Measurements from ENCODE around the gene EXTL2. TPM values are rescaled to one million over a fixed set of nuclear protein-coding genes. Genes with fewer than 3 reads are reported as not detected.

Gene EXTL2
- total RNA-seq, 2 donors from 2014 or later: 4.8 to 7.2 TPM

DNA sequence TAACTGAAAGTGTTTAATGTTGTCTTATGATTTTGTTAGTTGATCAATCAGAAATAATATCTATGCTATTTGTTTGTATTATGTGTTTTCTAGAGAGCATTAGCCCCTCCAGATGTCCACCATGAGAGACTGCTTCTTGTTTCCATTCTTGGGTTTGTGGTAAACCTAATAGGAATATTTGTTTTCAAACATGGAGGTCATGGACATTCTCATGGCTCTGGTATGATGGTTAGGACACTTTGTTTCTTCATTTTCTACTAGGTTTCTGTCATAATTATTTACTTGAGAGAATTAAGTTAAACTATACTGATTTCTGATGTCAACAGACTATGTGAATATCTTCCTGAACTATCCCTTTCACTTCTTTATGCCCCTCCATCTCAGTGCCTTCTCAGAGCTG is 17.4 kb upstream of the EXTL2 start:
- no peak overlapping the region for H3K27ac ChIP-seq
- no peaks in the 10 kb centered on the region for H3K27me3 ChIP-seq
- DNase-seq: no peak
- H3K4me1 ChIP-seq: no peaks in the 10 kb centered on the region
- no peak overlapping the region for H3K4me3 ChIP-seq
- intact Hi-C loops (cut with DNase I): no loop called here
- TF ChIP-seq, protein P1, sequence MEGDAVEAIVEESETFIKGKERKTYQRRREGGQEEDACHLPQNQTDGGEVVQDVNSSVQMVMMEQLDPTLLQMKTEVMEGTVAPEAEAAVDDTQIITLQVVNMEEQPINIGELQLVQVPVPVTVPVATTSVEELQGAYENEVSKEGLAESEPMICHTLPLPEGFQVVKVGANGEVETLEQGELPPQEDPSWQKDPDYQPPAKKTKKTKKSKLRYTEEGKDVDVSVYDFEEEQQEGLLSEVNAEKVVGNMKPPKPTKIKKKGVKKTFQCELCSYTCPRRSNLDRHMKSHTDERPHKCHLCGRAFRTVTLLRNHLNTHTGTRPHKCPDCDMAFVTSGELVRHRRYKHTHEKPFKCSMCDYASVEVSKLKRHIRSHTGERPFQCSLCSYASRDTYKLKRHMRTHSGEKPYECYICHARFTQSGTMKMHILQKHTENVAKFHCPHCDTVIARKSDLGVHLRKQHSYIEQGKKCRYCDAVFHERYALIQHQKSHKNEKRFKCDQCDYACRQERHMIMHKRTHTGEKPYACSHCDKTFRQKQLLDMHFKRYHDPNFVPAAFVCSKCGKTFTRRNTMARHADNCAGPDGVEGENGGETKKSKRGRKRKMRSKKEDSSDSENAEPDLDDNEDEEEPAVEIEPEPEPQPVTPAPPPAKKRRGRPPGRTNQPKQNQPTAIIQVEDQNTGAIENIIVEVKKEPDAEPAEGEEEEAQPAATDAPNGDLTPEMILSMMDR (IDR thresholded peaks at IDR 0.05): no peak
- H3K9me3 ChIP-seq: no peaks in the 10 kb centered on the region
- peaks cover 6% of the 10 kb centered on the region for H3K36me3 ChIP-seq
- H3K9ac ChIP-seq (ENCODE audit: low read depth in 2 of 2, low read length in 2 of 2): no peak overlapping the region

DNA sequence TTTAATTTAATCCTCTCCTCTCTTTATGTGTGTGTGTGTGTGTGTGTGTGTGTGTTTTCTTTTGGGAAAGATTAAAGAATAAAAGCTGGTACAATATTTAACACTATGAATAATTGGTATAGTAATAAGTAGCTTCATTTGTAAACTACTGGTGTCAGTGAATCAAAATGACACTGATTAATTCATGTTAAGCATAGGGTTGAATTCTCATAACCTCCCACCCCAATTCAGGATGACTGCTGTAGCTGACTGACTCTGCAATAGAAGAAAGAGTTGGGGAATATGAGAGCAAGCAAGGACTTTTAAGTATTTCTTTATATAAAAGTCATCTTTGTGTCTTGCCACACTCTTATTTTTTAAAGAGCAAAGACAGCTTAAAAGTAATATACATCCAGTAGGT is 14.4 kb upstream of the EXTL2 start:
- no peaks in the 10 kb centered on the region for H3K4me1 ChIP-seq
- peaks cover 3% of the 10 kb centered on the region for H3K36me3 ChIP-seq
- intact Hi-C loops (cut with DNase I): no loop called here

DNA sequence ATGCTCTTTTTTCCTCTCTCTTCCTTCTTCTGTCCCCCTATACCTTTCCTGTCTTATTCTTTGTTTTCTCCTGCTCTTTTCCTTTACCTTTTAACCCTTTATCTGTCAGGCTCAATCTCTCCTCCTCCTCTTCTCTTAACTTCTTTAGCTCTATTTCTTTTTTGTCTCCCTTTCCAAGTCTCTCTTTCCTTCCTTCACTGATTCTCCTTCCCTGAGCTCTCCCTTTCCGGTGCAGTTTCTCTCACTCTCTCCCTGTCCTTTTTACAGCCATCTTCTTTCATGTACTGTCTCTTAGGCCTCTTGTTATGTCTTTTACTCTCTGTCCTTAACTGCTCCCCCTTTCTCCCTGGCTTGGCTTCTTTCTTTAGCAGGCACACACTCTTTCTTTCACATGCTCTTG is 13.2 kb upstream of the EXTL2 start:
- Histone ChIP-seq H3K9ac (ENCODE audit: low read depth in 2 of 2, low read length in 2 of 2) (no peak overlapping the region), H3K9me3 (no peaks in the 10 kb centered on the region), H3K27me3 (no peaks in the 10 kb centered on the region), H3K4me1 (no peaks in the 10 kb centered on the region), H3K4me3 (no peak overlapping the region), H3K36me3 (peaks cover 5% of the 10 kb centered on the region), H3K27ac (no peak overlapping the region)
- no peak for DNase-seq
- intact Hi-C loops (cut with DNase I): no loop called here
- TF ChIP-seq, protein P1 (IDR thresholded peaks at IDR 0.05): no peak

More for the DNA sequence above, 14.4 kb upstream of the EXTL2 start:
- no peaks in the 10 kb centered on the region for H3K9me3 ChIP-seq
- TF ChIP-seq, protein P1 (IDR thresholded peaks at IDR 0.05): no peak
- H3K27me3 ChIP-seq: no peaks in the 10 kb centered on the region
- no peak overlapping the region for H3K27ac ChIP-seq
- H3K9ac ChIP-seq (ENCODE audit: low read depth in 2 of 2, low read length in 2 of 2): no peak overlapping the region
- DNase-seq: no peak
- H3K4me3 ChIP-seq: no peak overlapping the region

DNA sequence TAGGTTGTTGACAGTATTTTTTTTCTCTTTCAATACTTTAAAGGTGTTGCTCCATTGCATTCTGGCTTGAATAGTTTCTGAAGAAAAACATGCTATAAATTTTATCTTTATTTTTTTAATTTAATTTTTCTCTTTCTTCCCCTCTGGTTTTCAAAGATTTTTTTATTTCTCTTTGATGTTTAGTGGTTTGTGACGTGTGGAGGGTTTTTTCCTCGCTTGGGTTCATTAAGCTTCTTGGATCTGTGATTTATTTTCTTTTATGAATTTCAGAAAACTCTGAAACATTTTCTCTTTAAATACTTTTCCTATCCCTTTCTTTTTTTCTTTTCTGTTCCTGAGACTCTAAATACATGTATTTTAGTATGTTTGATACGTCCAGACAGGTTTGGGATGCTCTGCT is 10.5 kb upstream of the EXTL2 start:
- H3K4me1 ChIP-seq: no peaks in the 10 kb centered on the region
- H3K4me3 ChIP-seq: no peak overlapping the region
- intact Hi-C loops (cut with DNase I): no loop called here
- H3K9ac ChIP-seq (ENCODE audit: low read depth in 2 of 2, low read length in 2 of 2): no peak overlapping the region
- peaks cover 5% of the 10 kb centered on the region for H3K36me3 ChIP-seq
- H3K27ac ChIP-seq: no peak overlapping the region
- H3K9me3 ChIP-seq: no peaks in the 10 kb centered on the region
- no peak for DNase-seq
- H3K27me3 ChIP-seq: no peaks in the 10 kb centered on the region
- TF ChIP-seq, protein P1 (IDR thresholded peaks at IDR 0.05): no peak

DNA sequence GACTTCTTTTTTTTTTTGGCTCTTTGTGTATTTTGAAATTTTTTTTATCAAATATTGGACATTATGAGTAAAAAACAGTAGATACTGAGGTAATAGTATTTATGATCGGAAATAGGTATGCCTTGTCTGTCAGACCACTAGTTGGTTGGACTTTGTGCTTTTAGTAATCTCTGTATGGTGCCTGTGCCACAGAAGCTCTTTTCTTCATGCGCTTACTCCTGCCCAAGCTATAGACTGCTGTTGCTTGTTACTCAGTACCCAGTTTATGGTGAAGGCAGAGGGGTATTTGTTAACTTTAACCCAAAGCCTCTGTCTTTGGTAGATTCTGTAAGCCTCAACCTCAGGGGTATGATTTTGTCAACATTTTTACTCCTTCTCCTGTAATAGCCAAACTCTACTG is 9.9 kb upstream of the EXTL2 start:
- no peak overlapping the region for H3K9ac ChIP-seq (ENCODE audit: low read depth in 2 of 2, low read length in 2 of 2)

More for the DNA sequence above, 9.9 kb upstream of the EXTL2 start:
- H3K9me3 ChIP-seq: no peaks in the 10 kb centered on the region
- peaks cover 5% of the 10 kb centered on the region for H3K36me3 ChIP-seq
- H3K27ac ChIP-seq: no peak overlapping the region
- no peaks in the 10 kb centered on the region for H3K4me1 ChIP-seq
- H3K4me3 ChIP-seq: no peak overlapping the region
- TF ChIP-seq, protein P1 (IDR thresholded peaks at IDR 0.05): no peak
- H3K27me3 ChIP-seq: no peaks in the 10 kb centered on the region
- DNase-seq: no peak
- intact Hi-C loops (cut with DNase I): no loop called here

All from colonic mucosa (tissue), 4 donors.